ENCODE data around the gene ADARB1.

Gene ADARB1

DNA sequence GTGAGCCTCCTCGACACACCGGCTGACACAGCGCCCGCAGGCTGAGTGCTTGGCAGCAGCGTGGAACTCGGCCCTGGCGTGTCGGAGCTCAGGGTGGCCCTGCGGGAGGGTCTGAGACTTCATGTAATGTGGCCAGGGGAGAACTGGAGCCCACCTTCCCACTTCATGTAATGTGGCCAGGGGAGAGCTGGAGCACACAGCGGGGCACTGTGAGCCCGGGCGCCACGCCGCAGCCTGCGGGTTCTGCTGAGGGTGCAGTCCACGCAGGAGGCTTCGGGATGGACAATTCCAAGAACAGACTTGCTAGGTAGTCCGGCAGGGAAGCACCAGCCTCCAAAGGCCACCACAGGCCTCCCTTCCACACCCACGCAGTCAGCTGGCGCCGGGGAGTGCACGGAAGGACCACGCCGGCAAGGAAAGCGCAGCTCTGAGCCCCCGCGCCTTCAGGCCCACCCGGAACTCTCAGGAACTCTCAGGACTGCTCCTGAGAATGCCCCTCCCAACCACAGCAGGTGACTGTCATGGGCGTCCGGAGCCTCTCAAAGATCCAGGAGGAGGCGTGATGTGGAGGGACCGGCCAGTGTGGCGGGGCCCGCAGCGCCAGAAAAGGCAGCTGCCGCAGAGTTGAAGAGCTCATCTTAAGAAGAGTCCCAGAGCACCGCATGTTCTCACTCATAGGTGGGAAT is 19.3 kb upstream of the ADARB1 start:
- no peak for DNase-seq (ENCODE audit: low read depth)

- DNase-seq (ENCODE audit: low read depth): no peak
These were observed 18.5 kb upstream of the ADARB1 start for GRCh38 chr21:45055861-45056260.

DNA sequence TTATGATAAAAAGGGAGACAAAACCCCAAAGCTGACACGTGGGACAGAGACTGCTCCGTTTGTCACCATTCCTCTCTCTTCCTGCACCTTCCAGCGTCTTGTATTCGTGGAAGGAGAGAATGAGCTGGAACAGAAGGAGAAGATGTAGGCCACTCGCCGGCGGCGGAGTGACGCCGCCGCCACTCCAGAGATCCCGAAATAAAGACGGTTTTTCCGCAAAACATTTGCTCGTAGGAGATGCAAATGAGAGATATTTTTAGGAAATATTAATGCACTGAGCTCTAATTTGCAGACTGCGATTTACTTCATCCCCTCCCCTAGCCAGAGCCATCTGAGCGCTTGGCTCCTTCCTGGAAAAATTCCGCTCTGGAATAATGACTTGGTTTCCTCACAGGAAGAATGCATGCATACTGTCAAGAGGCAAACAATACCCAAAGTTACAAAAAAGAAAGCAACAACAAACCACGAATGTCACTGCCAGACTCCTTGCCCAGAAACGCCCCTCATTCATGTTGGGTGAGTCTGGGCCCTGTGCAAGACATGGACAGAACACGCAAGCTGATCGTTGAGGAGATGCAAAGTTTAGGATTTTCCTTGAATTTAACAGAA is 18.0 kb upstream of the ADARB1 start:
- no peak for DNase-seq (ENCODE audit: low read depth)

- peak; percentile 31 for DNase-seq (ENCODE audit: low read depth)
These were observed 17.3 kb upstream of the ADARB1 start for GRCh38 chr21:45056917-45057560.

GRCh38 chr21:45057886-45058285 is 16.5 kb upstream of the ADARB1 start:
- no peak for DNase-seq (ENCODE audit: low read depth)

GRCh38 chr21:45059121-45059520 is 15.3 kb upstream of the ADARB1 start:
- no peak for DNase-seq (ENCODE audit: low read depth)

DNA sequence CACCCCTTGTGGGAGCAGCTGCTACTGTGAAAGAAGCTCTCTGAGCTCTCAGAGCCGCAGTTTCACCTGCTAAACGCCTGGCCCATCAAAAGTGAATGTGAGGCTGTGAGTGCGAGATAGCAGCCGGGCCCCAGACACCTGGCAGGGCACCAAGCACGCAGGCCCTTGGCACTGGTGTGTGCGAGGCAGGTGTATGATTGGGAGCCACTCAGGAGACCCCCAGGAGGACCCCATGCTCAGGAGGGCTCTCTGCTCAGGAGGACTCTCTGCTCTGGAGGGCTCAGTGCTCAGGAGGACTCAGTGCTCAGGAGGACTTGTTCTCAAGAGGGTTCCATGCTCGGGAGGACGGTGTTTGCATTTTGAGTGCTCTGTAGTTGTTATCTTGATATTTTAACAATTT is 14.3 kb upstream of the ADARB1 start:
- no peak for DNase-seq (ENCODE audit: low read depth)

DNA sequence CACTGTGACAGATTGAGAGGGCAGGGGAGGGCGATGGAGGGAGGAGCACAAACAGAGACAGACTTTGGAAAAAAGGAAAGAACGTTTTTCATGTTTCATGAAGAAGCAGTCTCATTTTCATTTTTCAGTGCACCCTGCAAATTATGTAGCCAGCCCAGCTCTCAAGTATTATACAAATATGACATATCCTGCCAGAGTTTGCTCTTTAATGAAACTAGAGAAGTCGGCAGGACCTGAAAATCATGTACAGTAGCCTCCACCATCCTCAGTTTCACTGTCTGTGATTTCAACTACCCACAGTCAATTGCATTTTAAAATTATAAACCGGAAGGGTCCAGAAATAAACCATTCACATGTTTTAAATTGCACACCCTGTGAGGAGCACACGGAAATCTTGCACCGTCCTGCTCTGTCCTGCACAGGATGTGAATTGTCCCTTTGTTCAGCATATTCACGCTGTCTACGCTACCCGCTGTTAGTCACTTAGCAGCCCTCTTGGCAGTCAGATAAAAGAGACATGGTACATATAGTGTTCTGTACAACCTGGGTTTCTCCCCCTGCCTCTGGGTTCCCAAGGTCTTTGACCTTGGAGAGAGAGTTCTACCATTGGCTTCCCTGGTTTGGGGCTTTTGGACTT is 13.6 kb upstream of the ADARB1 start:
- DNase-seq (ENCODE audit: low read depth): no peak

- no peak for DNase-seq (ENCODE audit: low read depth)
These were observed 10.3 kb upstream of the ADARB1 start for GRCh38 chr21:45064091-45064490.

- DNase-seq (ENCODE audit: low read depth): no peak
These were observed 9.6 kb upstream of the ADARB1 start for GRCh38 chr21:45064618-45065399.

- DNase-seq (ENCODE audit: low read depth): no peak
These were observed 6.7 kb upstream of the ADARB1 start for GRCh38 chr21:45067462-45068285.

DNA sequence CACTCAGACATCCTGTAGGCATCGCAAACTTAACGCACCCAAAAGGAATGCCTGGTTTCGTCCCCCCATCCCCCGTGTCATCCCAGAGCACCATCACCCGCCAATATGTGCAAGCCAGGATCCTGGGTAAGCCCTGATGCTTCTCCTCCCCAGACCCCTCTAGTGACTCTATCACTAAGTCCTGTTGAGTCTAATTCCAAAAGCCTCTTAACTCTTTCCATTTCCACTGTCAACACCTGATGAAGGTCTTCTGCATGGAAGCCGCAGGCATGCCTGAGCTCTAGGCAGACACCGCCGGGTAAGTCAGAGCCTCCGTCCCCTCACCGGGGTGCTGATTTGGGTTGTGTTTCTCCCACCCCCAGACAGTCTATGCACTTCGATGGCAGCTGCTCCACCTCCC is 5.3 kb upstream of the ADARB1 start:
- DNase-seq (ENCODE audit: low read depth): no peak

DNA sequence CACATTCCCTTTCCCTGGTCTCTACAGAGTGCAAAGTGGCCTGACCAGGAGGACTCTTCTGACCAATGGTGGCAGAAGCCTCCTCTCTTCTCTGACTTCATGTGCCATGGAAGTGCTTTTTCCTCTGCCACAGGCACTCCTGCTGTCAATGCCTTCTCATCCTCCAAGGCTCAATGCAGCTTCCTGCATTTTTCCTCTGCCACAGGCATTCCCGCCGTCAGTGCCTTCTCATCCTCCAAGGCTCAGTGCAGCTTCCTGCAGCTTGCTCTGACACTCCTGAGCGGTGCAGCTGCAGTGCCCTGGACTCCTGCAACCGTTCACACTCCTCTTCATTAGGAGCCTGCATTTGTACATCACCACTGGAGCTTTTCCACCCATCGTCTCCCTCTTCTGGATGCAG is 4.7 kb upstream of the ADARB1 start:
- no peak for DNase-seq (ENCODE audit: low read depth)

GRCh38 chr21:45071078-45071873 is 3.1 kb upstream of the ADARB1 start:
- no peak for DNase-seq (ENCODE audit: low read depth)

DNA sequence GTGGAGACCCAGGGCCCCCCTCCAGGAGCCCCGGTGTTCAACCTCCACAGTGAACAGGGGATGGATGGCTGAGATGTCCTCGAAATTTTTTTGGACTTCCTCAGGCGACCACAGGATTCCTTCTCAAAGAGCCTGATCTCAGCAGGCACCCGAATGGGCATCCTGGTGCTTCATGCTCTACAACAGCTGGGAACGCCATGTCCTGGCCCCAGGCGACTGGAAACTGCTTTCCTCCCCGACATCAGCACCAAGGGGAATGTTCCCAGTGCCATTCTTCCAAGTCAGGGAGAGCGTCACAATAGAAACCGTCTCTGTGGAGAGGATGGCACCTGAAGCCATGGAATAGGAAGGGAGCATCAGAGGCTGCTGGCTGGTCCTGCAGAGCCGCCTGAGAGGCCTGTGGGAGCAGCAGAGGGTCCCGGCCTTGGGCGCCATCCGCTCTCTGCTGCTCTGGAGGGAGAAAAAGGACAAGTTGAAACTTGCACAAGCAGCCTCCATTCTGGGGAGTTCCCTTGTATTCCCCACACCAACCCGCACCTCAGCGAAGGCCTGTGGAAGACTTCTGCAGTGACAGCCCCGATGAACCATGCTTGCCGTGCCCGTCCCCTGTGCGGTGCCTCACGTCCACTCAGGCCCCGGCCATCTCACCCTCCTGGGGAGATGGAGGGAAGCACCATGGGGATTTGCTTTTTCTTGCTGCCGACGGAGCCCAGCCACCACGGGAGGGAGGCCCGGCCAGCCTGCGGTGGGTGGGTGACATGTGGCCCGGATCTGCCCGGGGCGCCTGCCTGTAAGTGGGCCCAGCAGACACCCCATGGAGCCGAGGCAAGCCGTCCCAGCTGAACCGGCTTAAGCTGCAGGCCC is 2.3 kb upstream of the ADARB1 start:
- DNase-seq (ENCODE audit: low read depth): no peak

DNA sequence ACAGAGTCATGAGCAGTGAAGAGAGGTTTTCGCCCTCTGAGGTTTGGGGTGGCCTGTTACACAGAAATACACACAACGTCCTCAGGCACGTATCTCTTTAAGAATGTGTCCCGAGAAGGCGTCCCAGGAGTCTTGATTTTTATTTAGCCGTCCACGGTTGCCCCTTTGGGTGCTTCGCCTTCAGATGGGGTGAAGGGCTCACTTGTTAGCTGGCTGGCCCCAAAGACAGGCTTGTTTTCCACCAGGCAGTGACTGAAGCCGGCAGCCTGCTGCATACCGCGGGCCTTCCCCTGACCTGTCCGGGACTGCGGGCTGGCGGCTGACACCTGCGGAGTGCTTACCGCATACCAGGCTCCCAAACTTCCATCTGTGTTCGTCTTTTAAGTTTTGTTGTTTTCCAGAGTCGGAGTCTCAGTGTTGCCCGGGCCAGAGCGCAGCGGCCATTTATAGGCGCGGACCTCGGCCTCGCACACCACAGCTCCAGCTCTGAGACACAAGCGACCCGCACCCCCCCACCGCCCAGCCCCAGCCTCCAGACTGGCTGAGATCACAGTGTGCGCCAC is 1.6 kb upstream of the ADARB1 start:
- DNase-seq (ENCODE audit: low read depth): no peak

GRCh38 chr21:45073301-45074047 is 906 bp upstream of the ADARB1 start:
- DNase-seq (ENCODE audit: low read depth): no peak

DNA sequence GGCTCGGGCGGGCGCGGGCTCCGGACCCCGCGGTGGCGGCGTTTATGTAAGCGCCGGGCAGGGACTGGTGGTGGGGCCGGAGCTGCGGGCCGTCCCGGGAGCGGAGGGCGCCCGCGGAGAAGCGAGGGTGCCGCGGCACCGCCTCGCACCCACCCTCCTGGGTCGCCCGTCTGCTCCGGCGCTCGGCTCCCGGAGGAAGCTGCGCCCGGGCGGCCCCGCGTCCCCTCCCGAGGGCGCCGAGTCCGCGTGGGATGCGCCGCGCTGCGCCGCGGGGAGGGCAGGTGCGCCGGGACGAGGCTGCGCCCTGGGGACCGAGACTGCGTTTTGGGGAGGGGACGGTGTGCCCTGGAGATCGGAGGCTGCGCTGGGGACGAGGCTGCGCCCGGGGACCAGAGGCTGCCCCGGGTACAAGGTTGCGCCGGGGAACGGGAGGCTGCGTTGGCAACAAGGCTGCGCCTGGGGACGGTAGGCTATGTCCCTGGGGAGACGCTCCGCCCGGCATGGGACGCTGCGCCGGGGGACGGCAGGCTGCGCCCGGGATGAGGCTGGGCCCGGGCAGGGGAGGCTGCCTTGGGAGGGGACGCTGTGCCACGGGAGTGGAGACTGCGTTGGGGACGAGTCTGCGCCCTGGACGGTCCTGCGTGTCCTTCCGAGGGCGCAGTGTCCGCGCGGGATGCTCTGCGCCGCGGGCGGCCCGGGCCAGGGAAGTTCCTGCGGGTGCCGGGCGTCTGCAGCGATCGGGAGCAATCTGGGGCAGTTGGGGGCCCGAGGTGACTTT is 627 bp downstream of the ADARB1 start:
- DNase-seq (ENCODE audit: low read depth): no peak
